ENCODE data around the gene TOR2A. TPM values are rescaled to one million over a fixed set of nuclear protein-coding genes. Genes with fewer than 3 reads are reported as not detected.

Gene TOR2A
- total RNA-seq, 2 donors from 2014 or later = 15.7 to 16.7 TPM

DNA sequence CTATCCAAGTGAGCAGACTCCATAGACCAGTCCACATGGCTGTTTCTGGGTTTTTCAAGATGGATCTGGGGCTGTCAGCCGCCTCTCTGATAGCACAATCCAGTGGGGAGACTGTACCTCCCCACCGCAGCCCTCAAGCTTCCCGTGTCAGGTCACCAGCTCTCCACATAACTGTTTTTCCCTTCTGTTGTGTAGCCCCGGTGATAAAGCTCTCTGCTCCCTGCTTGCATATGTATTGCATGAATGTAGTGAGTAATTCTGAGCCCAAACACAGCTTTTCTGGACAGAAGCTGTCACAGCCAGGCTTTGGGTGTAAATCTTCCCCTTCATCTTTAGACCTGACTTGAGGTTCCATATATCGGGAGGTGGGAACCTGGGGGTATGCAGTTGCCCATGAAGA lies 51.4 kb downstream of the TOR2A start:
- Mint-ChIP-seq H3K27me3 (ENCODE audit: insufficient read depth) (no peaks in the 10 kb centered on the region), H3K36me3 (ENCODE audit: low read depth) (peaks cover 37% of the 10 kb centered on the region), H3K27ac (no peak overlapping the region), H3K4me3 (no peak overlapping the region), H3K9me3 (no peaks in the 10 kb centered on the region), H3K4me1 (no peaks in the 10 kb centered on the region)
- Histone ChIP-seq H3K9me3 (ENCODE audit: control insufficient read depth, low read length) (no peaks in the 10 kb centered on the region), H3K36me3 (ENCODE audit: control insufficient read depth, insufficient read depth, low read length) (no peaks in the 10 kb centered on the region), H3K4me3 (ENCODE audit: low read length) (no peak overlapping the region), H3K9ac (ENCODE audit: extremely low read depth, low read length, poor library complexity, severe bottlenecking) (no peak overlapping the region), H3K27me3 (ENCODE audit: control insufficient read depth, insufficient read depth, low read length, poor library complexity, severe bottlenecking) (no peaks in the 10 kb centered on the region), H3K27ac (ENCODE audit: low read depth, low read length) (no peak overlapping the region), H3K4me1 (ENCODE audit: control insufficient read depth, insufficient read depth, low read length) (no peaks in the 10 kb centered on the region)
- DNase-seq = no peak
- no peak for TF ChIP-seq CTCF (conservative IDR thresholded peaks at IDR 0.05)
- WGBS, 2 experiments (ENCODE audit: insufficient coverage in 1 of 2, insufficient read length in 1 of 2) = 90 to 94% methylated on average over 2 to 5 of the region's 5 CpGs

- H3K36me3 Mint-ChIP-seq (ENCODE audit: low read depth) = peaks cover 31% of the 10 kb centered on the region
- Histone ChIP-seq H3K4me1 (ENCODE audit: control insufficient read depth, insufficient read depth, low read length) (no peaks in the 10 kb centered on the region), H3K27me3 (ENCODE audit: control insufficient read depth, insufficient read depth, low read length, poor library complexity, severe bottlenecking) (no peaks in the 10 kb centered on the region), H3K4me3 (ENCODE audit: low read length) (no peak overlapping the region), H3K9me3 (ENCODE audit: control insufficient read depth, low read length) (no peaks in the 10 kb centered on the region), H3K9ac (ENCODE audit: extremely low read depth, low read length, poor library complexity, severe bottlenecking) (no peak overlapping the region), H3K36me3 (ENCODE audit: control insufficient read depth, insufficient read depth, low read length) (no peaks in the 10 kb centered on the region), H3K27ac (ENCODE audit: low read depth, low read length) (no peak overlapping the region)
- no peak for DNase-seq
- no peak overlapping the region for H3K27ac Mint-ChIP-seq
- H3K9me3 Mint-ChIP-seq = no peaks in the 10 kb centered on the region
- H3K4me3 Mint-ChIP-seq = no peak overlapping the region
- no peak for TF ChIP-seq CTCF (conservative IDR thresholded peaks at IDR 0.05)
- H3K4me1 Mint-ChIP-seq = no peaks in the 10 kb centered on the region
- H3K27me3 Mint-ChIP-seq (ENCODE audit: insufficient read depth) = no peaks in the 10 kb centered on the region
- WGBS, 2 experiments (ENCODE audit: insufficient coverage in 1 of 2, insufficient read length in 1 of 2) = 86 to 92% methylated on average over 16 to 23 of the region's 23 CpGs
Measured at GRCh38 chr9:127682351-127683136, 52.5 kb downstream of the TOR2A start.

Other genes starting within 250 kb of the TOR2A start
- 10 to 100 TPM; 27.8 to 46.8 TPM for gene STXBP1, start 123.0 kb downstream of the TOR2A start, total RNA-seq
- gene CFAP157, start 28.3 kb downstream of the TOR2A start, total RNA-seq = under 1 TPM; 0.20 to 0.44 TPM
- gene PTRH1, start 19.6 kb downstream of the TOR2A start, total RNA-seq = 10 to 100 TPM; 15.2 to 18.7 TPM
- gene TTC16, start 19.2 kb downstream of the TOR2A start, total RNA-seq = not detected
- gene SH2D3C, start 43.4 kb upstream of the TOR2A start, total RNA-seq = 1 to 10 TPM in 1 of 2 donors, under 1 TPM in 1; 0.77 to 1.4 TPM
- 100 to 1,000 TPM in 1 of 2 donors, 10 to 100 TPM in 1; 97.1 to 101 TPM for gene CDK9, start 50.7 kb upstream of the TOR2A start, total RNA-seq
- 10 to 100 TPM; 75.2 to 76.4 TPM for gene FPGS, start 67.6 kb upstream of the TOR2A start, total RNA-seq
- 1 to 10 TPM; 2.2 to 2.4 TPM for gene ENG, start 119.4 kb upstream of the TOR2A start, total RNA-seq
- 10 to 100 TPM; 19.0 to 22.8 TPM for gene AK1, start 142.4 kb upstream of the TOR2A start, total RNA-seq
- 10 to 100 TPM; 42.3 to 44.2 TPM for gene ST6GALNAC6, start 164.3 kb upstream of the TOR2A start, total RNA-seq
- 10 to 100 TPM in 1 of 2 donors, 1 to 10 TPM in 1; 8.3 to 12.7 TPM for gene ST6GALNAC4, start 181.7 kb upstream of the TOR2A start, total RNA-seq
- gene PIP5KL1, start 195.5 kb upstream of the TOR2A start, total RNA-seq = 1 to 10 TPM; 6.6 to 9.3 TPM
- 10 to 100 TPM; 45.7 TPM for gene DPM2, start 202.6 kb upstream of the TOR2A start, total RNA-seq
- 10 to 100 TPM; 56.7 to 60.8 TPM for gene EEIG1, start 245.7 kb upstream of the TOR2A start, total RNA-seq